PC-3 (cell line): ENCODE data around the gene SLC24A3. TPM values are rescaled to one million over a fixed set of nuclear protein-coding genes. Genes with fewer than 3 reads are reported as not detected.
"Not testable (repeated sequence)": the region's sequence is repeated elsewhere in the genome, so short reads cannot be mapped to it uniquely, and the experiment has no call there.

Source experiments
- ATAC-seq: fragments of 200-7000 bp; cut with Tn5 transposase; 2 replicates; pipeline ENCODE4 v1.9.1; 2020; ENCODE audit warnings: mild to moderate bottlenecking, moderate library complexity
- BruUV-seq: library from RNA; stranded (reverse); fragments of 400-500 nt; replicated peaks from 2 replicates; lab custom pipeline; 2021; lab: Mats Ljungman, UMichigan
- CTCF ChIA-PET: fragments of 300-600 bp; sonication (Branson Sonifier 250); formaldehyde crosslinking; loops from one replicate; lab custom pipeline; 2022; ENCODE audit warnings: antibody characterized with exemption; lab: Charles Lee
- POLR2A ChIA-PET: fragments of 300-600 bp; sonication (Branson Sonifier 250); formaldehyde crosslinking; loops from one replicate; lab custom pipeline; 2022; ENCODE audit warnings: antibody characterized with exemption; ENCODE audit not compliant: unreplicated experiment; lab: Charles Lee
- DNase-seq: peaks from one replicate; pipeline ENCODE4 v3.0.0-alpha.2; 2015
- H2AFZ ChIP-seq: fragments of 300-600 bp; sonication (generic); 2 replicates; pipeline ENCODE4 v1.6.0; 2016; ENCODE audit warnings: antibody characterized with exemption, low read length
- H3F3A ChIP-seq: fragments of 300-600 bp; sonication (generic); one replicate; pipeline ENCODE4 v1.6.0; 2017; ENCODE audit warnings: antibody characterized with exemption, low read length, control low read depth, mild to moderate bottlenecking; ENCODE audit not compliant: unreplicated experiment
- H3K27ac ChIP-seq: fragments of 300-600 bp; sonication (generic); 2 replicates; pipeline ENCODE4 v1.5.1; 2016; ENCODE audit warnings: mild to moderate bottlenecking, low read length
- H3K27me3 ChIP-seq: fragments of 300-600 bp; sonication (generic); 2 replicates; pipeline ENCODE4 v1.6.1; 2016; ENCODE audit warnings: low read length, mixed read lengths
- H3K36me3 ChIP-seq: fragments of 300-600 bp; sonication (generic); 2 replicates; pipeline ENCODE4 v1.6.1; 2016; ENCODE audit warnings: low read depth, mixed run types, low read length, mixed read lengths
- H3K4me1 ChIP-seq: fragments of 300-600 bp; sonication (generic); 2 replicates; pipeline ENCODE4 v1.5.1; 2016; ENCODE audit warnings: low read length; ENCODE audit not compliant: insufficient read depth
- H3K4me2 ChIP-seq: fragments of 300-600 bp; sonication (generic); 2 replicates; pipeline ENCODE4 v1.6.0; 2016; ENCODE audit warnings: low read length
- H3K4me3 ChIP-seq: fragments of 300-600 bp; sonication (generic); 2 replicates; pipeline ENCODE4 v1.5.1; 2016; ENCODE audit warnings: mild to moderate bottlenecking, low read length, mixed read lengths
- H3K79me2 ChIP-seq: fragments of 300-600 bp; sonication (generic); 2 replicates; pipeline ENCODE4 v1.6.1; 2017; ENCODE audit warnings: low read length, mixed read lengths
- H3K9ac ChIP-seq: fragments of 300-600 bp; sonication (generic); 2 replicates; pipeline ENCODE4 v1.6.0; 2016; ENCODE audit warnings: mild to moderate bottlenecking, low read length
- H3K9me2 ChIP-seq: fragments of 300-600 bp; sonication (generic); replicated peaks from 2 replicates; pipeline ENCODE4 v1.6.1; 2016; ENCODE audit warnings: mixed run types, low read length, mixed read lengths
- H3K9me3 ChIP-seq: fragments of 300-600 bp; sonication (generic); 2 replicates; pipeline ENCODE4 v1.6.1; 2016; ENCODE audit warnings: low read length, mixed read lengths
- H4K20me1 ChIP-seq: fragments of 300-600 bp; sonication (generic); 2 replicates; pipeline ENCODE4 v1.6.1; 2016; ENCODE audit warnings: low read length, mixed read lengths
- EZH2 ChIP-seq: fragments of 300-600 bp; sonication (generic); IDR thresholded peaks from one replicate; pipeline ENCODE4 v1.6.1; 2017; ENCODE audit warnings: antibody characterized with exemption, mild to moderate bottlenecking, low read length; ENCODE audit not compliant: unreplicated experiment
- EZH2phosphoT487 ChIP-seq: fragments of 300-600 bp; sonication (generic); IDR thresholded peaks from 2 replicates; pipeline ENCODE4 v1.6.1; 2018; ENCODE audit warnings: mild to moderate bottlenecking, antibody characterized with exemption, low read length, borderline replicate concordance
- intact Hi-C: fragments of 100-400 bp; cut with micrococcal nuclease; formaldehyde crosslinking; loops from 2 replicates; pipeline ENCODE4 v1.9.0; 2023
- total RNA-seq: library from RNA; depleted of rRNA; stranded (reverse); fragments of >200 nt; gene quantifications from 2 replicates; pipeline ENCODE4 v1.2.3, GENCODE V29; 2014
- TF ChIP-seq, protein P1 (sequence below): fragments of 300-600 bp; sonication (generic); conservative IDR thresholded peaks from 2 replicates; pipeline ENCODE4 v1.5.1; 2017; ENCODE audit warnings: antibody characterized with exemption, low read depth, mild to moderate bottlenecking, low read length

SLC24A3 gene
- total RNA-seq, 1 experiment from 2014 or later = 0.11 TPM

GRCh38 chr20:19749618-19750071 lies 537.2 kb downstream of the SLC24A3 start:
- H3K9me3 ChIP-seq = no peaks in the 10 kb centered on the region
- H3K9me2 ChIP-seq = no peaks in the 10 kb centered on the region
- H2AFZ ChIP-seq = no peak overlapping the region
- no peaks in the 10 kb centered on the region for H3K27me3 ChIP-seq
- no TSS peak for BruUV-seq
- H3F3A ChIP-seq = no peaks in the 10 kb centered on the region
- no peaks in the 10 kb centered on the region for H3K4me1 ChIP-seq
- no peak overlapping the region for H3K27ac ChIP-seq
- ChIA-PET POLR2A (interaction anchor here (0.6 to 0.7 kb wide), 2 partner anchors 26 to 1754 kb away, joined by 3 to 4 read pairs; no protein-coding TSS in a partner anchor), CTCF (no interaction called here)
- ATAC-seq = no peak
- no peaks in the 10 kb centered on the region for H3K36me3 ChIP-seq
- no peak overlapping the region for H3K4me3 ChIP-seq
- H3K4me2 ChIP-seq = no peak overlapping the region
- H3K9ac ChIP-seq = no peak overlapping the region
- intact Hi-C loops = no loop called here
- H3K79me2 ChIP-seq = no peaks in the 10 kb centered on the region
- TF ChIP-seq, protein P1, sequence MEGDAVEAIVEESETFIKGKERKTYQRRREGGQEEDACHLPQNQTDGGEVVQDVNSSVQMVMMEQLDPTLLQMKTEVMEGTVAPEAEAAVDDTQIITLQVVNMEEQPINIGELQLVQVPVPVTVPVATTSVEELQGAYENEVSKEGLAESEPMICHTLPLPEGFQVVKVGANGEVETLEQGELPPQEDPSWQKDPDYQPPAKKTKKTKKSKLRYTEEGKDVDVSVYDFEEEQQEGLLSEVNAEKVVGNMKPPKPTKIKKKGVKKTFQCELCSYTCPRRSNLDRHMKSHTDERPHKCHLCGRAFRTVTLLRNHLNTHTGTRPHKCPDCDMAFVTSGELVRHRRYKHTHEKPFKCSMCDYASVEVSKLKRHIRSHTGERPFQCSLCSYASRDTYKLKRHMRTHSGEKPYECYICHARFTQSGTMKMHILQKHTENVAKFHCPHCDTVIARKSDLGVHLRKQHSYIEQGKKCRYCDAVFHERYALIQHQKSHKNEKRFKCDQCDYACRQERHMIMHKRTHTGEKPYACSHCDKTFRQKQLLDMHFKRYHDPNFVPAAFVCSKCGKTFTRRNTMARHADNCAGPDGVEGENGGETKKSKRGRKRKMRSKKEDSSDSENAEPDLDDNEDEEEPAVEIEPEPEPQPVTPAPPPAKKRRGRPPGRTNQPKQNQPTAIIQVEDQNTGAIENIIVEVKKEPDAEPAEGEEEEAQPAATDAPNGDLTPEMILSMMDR = no peak
- TF ChIP-seq EZH2phosphoT487 (no peak), EZH2 (no peak)
- no peak for DNase-seq
- no peaks in the 10 kb centered on the region for H4K20me1 ChIP-seq

DNA sequence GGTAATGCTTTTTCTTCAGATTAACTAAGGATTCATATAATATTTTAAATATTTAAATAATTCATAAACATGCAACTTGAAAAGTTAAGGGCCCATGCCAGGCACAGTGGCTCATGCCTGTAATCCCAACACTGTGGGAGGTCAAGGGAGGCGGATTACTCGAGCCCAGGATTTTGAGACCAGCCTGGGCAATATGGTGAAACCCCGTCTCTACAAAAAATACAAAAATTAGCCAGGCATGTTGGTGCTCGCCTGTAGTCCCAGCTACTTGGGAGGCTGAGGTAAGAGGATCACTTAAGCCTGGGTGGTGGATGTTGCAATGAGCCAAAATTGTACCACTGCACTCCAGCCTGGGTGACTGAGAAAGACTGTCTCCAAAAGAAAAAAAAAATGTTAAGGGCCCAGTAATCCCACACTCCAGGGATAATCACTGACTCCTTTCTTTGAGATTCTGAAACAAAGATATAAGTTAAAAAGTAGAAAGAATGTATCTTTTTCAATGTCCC lies 537.7 kb downstream of the SLC24A3 start:
- ChIA-PET CTCF (no interaction called here), POLR2A (interaction anchor here (0.6 kb wide), 1 partner anchor 1755 kb away, joined by 4 read pairs; no protein-coding TSS in a partner anchor)
- Histone ChIP-seq H3K9me3 (no peaks in the 10 kb centered on the region), H3K4me3 (no peak overlapping the region), H3F3A (no peaks in the 10 kb centered on the region), H3K9me2 (no peaks in the 10 kb centered on the region), H3K4me2 (no peak overlapping the region), H3K27me3 (no peaks in the 10 kb centered on the region), H3K79me2 (no peaks in the 10 kb centered on the region), H3K9ac (no peak overlapping the region), H3K27ac (no peak overlapping the region), H4K20me1 (no peaks in the 10 kb centered on the region), H2AFZ (no peak overlapping the region), H3K36me3 (no peaks in the 10 kb centered on the region), H3K4me1 (no peaks in the 10 kb centered on the region)
- BruUV-seq = no TSS peak
- ATAC-seq (no peak), DNase-seq (no peak)
- intact Hi-C loops = no loop called here
- TF ChIP-seq, protein P1 = no peak
- TF ChIP-seq EZH2 (no peak), EZH2phosphoT487 (no peak)

DNA sequence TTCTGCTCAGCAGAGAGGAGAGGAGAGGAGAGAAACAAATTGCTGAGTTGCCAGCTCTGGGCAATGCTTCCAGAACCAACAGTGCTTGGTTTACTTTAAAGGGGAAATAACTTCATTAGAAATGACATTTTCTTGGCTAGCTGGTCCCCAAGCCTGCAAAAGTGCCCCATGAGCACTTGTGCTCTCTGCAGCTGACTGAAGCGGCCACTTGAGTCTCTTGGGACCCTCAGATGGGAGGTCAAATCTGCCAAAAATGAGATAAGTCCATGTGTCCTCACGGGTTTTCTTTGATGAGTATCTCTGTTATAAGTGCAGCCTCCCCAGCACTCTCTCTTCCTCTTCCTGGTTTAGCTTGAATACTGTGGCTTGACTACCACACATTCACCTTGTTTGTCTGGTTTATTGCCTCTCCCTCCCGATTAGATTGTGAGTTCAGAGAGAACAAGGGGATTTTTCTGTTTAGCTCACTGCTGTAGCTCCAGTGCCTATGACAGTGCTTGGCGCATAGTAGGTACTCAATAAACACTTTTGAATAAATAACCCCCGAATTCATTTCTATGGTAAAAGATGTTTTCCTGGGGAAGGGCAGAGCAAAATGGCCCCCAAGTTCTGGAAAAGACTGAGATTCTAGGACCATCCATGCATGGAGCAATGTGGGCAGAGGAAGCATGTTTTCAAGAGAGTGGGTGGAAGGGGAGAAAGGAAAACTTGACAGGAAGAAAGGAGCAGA lies 538.6 kb downstream of the SLC24A3 start:
- no peak overlapping the region for H3K4me2 ChIP-seq
- no peaks in the 10 kb centered on the region for H3F3A ChIP-seq
- no peaks in the 10 kb centered on the region for H3K9me3 ChIP-seq
- no peak overlapping the region for H3K9ac ChIP-seq
- ATAC-seq (no peak), DNase-seq (no peak)
- H3K4me1 ChIP-seq = no peaks in the 10 kb centered on the region
- CTCF ChIA-PET = no interaction called here
- H4K20me1 ChIP-seq = no peaks in the 10 kb centered on the region
- no TSS peak for BruUV-seq
- POLR2A ChIA-PET = no interaction called here
- no peaks in the 10 kb centered on the region for H3K79me2 ChIP-seq
- no peaks in the 10 kb centered on the region for H3K36me3 ChIP-seq
- no peak overlapping the region for H2AFZ ChIP-seq
- intact Hi-C loops = no loop called here
- H3K27ac ChIP-seq = no peak overlapping the region
- no peak for TF ChIP-seq EZH2phosphoT487
- no peak for TF ChIP-seq EZH2
- TF ChIP-seq, protein P1 = no peak
- H3K27me3 ChIP-seq = no peaks in the 10 kb centered on the region
- H3K9me2 ChIP-seq = no peaks in the 10 kb centered on the region
- no peak overlapping the region for H3K4me3 ChIP-seq

GRCh38 chr20:19754201-19754600 lies 541.8 kb downstream of the SLC24A3 start:
- BruUV-seq, H2AFZ ChIP-seq, H3F3A ChIP-seq, H3K27me3 ChIP-seq, H3K9me2 ChIP-seq, H3K36me3 ChIP-seq, H3K4me2 ChIP-seq, H4K20me1 ChIP-seq, H3K9me3 ChIP-seq, POLR2A ChIA-PET, ATAC-seq, H3K9ac ChIP-seq, H3K4me3 ChIP-seq, CTCF ChIA-PET, intact Hi-C loops, H3K27ac ChIP-seq, DNase-seq: not testable (repeated sequence)
- Histone ChIP-seq H3K4me1 (peaks cover 12% of the 10 kb centered on the region), H3K79me2 (peaks cover 10% of the 10 kb centered on the region)
